ENCODE results near the gene METTL23.

- no peak for TF ChIP-seq YY1 (IDR thresholded peaks at IDR 0.05; ENCODE audit: insufficient read depth, insufficient read length)
- TF ChIP-seq SUZ12 (IDR thresholded peaks at IDR 0.05; ENCODE audit: extremely low read depth, insufficient read depth, insufficient read length): no peak
Observed at GRCh38 chr17:76714822-76715495, 11.7 kb upstream of the METTL23 start.

Measured in NT2/D1 (cell line).